ENCODE measurements around the gene CAPSL.

GRCh38 chr5:35921930-35922329 lies 16.5 kb downstream of the CAPSL start:
- TF ChIP-seq, protein P1, sequence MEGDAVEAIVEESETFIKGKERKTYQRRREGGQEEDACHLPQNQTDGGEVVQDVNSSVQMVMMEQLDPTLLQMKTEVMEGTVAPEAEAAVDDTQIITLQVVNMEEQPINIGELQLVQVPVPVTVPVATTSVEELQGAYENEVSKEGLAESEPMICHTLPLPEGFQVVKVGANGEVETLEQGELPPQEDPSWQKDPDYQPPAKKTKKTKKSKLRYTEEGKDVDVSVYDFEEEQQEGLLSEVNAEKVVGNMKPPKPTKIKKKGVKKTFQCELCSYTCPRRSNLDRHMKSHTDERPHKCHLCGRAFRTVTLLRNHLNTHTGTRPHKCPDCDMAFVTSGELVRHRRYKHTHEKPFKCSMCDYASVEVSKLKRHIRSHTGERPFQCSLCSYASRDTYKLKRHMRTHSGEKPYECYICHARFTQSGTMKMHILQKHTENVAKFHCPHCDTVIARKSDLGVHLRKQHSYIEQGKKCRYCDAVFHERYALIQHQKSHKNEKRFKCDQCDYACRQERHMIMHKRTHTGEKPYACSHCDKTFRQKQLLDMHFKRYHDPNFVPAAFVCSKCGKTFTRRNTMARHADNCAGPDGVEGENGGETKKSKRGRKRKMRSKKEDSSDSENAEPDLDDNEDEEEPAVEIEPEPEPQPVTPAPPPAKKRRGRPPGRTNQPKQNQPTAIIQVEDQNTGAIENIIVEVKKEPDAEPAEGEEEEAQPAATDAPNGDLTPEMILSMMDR (IDR thresholded peaks at IDR 0.05): no peak
- no peak for TF ChIP-seq POLR2A (IDR thresholded peaks at IDR 0.05)
